Measurements from ENCODE around the gene TMEM242. TPM values are rescaled to one million over a fixed set of nuclear protein-coding genes. Genes with fewer than 3 reads are reported as not detected.
A peak's percentile ranks its signal among the peaks of the same experiment; 100 is the strongest.

Gene TMEM242
- total and polyA plus RNA-seq, 10 of the 15 experiments (the other 5 are each of a cell fraction or from before 2014, with no cell fraction given) = 2.8 to 9.8 (median 5.5) TPM

DNA sequence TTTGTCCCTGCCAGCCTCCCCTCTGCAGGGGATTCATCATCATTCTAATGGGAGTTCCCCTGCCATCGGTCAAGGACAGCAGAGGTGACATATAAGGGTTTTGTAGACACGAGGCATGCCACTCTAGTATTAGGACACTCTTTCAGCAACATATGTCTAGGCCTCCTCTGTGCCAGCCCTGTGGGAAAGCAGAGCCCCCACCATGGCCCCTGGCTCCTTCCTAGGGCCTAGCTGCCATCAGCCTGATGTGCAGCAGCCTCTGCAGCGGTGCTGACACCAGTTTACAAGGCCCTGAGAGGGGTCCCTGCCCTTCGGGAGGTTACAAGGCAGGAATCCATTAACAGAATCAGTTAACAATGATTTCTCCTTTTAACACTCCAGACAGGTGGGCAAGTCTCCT lies 32.5 kb downstream of the TMEM242 start:
- CTCF ChIA-PET = no interaction called here
- no peak overlapping the region for H2AFZ ChIP-seq (ENCODE audit: control insufficient read depth, low read depth, low read length)

More for the DNA sequence above, 32.5 kb downstream of the TMEM242 start:
- H4K20me1 ChIP-seq (ENCODE audit: control insufficient read depth, insufficient read depth) = no peaks in the 10 kb centered on the region
- 63% methylated on average over 4 of the region's 4 CpGs for WGBS (ENCODE audit: insufficient coverage, insufficient replicate concordance, low lambda C conversion rate, missing lambda C conversion rate)
- no peak overlapping the region for H3K4me2 ChIP-seq (ENCODE audit: control insufficient read depth, insufficient read depth)
- BruUV-seq (replicated peaks) = TSS peak; percentile 25
- ChIA-PET POLR2A (no interaction called here), RAD21 (ENCODE audit: unreplicated experiment) (no interaction called here), SMC1A (ENCODE audit: uncharacterized antibody, unreplicated experiment) (no interaction called here)
- H3K4me1 ChIP-seq (ENCODE audit: control insufficient read depth, insufficient read depth, low read length) = no peaks in the 10 kb centered on the region
- H3K27me3 ChIP-seq (replicated peaks in 1 of 2; ENCODE audit: control insufficient read depth in 2 of 2, insufficient read depth in 2 of 2, low read length in 1 of 2) = no peaks in the 10 kb centered on the region
- in situ Hi-C loops (cut with MboI) (no loop called here), intact Hi-C loops (cut with micrococcal nuclease; ENCODE audit: unreplicated experiment) (no loop called here)
- FAIRE-seq = no peak
- peaks cover 0 to 4% of the 10 kb centered on the region in 2 experiments; a peak in 2 of 4 replicates for H3K36me3 ChIP-seq (ENCODE audit: control insufficient read depth in 2 of 2, insufficient read depth in 2 of 2, low read length in 1 of 2)
- TF ChIP-seq, protein P1, sequence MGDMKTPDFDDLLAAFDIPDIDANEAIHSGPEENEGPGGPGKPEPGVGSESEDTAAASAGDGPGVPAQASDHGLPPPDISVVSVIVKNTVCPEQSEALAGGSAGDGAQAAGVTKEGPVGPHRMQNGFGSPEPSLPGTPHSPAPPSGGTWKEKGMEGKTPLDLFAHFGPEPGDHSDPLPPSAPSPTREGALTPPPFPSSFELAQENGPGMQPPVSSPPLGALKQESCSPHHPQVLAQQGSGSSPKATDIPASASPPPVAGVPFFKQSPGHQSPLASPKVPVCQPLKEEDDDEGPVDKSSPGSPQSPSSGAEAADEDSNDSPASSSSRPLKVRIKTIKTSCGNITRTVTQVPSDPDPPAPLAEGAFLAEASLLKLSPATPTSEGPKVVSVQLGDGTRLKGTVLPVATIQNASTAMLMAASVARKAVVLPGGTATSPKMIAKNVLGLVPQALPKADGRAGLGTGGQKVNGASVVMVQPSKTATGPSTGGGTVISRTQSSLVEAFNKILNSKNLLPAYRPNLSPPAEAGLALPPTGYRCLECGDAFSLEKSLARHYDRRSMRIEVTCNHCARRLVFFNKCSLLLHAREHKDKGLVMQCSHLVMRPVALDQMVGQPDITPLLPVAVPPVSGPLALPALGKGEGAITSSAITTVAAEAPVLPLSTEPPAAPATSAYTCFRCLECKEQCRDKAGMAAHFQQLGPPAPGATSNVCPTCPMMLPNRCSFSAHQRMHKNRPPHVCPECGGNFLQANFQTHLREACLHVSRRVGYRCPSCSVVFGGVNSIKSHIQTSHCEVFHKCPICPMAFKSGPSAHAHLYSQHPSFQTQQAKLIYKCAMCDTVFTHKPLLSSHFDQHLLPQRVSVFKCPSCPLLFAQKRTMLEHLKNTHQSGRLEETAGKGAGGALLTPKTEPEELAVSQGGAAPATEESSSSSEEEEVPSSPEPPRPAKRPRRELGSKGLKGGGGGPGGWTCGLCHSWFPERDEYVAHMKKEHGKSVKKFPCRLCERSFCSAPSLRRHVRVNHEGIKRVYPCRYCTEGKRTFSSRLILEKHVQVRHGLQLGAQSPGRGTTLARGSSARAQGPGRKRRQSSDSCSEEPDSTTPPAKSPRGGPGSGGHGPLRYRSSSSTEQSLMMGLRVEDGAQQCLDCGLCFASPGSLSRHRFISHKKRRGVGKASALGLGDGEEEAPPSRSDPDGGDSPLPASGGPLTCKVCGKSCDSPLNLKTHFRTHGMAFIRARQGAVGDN (IDR thresholded peaks at IDR 0.05) = no peak
- TF ChIP-seq, protein P2, sequence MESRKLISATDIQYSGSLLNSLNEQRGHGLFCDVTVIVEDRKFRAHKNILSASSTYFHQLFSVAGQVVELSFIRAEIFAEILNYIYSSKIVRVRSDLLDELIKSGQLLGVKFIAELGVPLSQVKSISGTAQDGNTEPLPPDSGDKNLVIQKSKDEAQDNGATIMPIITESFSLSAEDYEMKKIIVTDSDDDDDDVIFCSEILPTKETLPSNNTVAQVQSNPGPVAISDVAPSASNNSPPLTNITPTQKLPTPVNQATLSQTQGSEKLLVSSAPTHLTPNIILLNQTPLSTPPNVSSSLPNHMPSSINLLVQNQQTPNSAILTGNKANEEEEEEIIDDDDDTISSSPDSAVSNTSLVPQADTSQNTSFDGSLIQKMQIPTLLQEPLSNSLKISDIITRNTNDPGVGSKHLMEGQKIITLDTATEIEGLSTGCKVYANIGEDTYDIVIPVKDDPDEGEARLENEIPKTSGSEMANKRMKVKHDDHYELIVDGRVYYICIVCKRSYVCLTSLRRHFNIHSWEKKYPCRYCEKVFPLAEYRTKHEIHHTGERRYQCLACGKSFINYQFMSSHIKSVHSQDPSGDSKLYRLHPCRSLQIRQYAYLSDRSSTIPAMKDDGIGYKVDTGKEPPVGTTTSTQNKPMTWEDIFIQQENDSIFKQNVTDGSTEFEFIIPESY (IDR thresholded peaks at IDR 0.05) = no peak
- TF ChIP-seq MTA2 (IDR thresholded peaks at IDR 0.05; ENCODE audit: low read depth) (no peak), BHLHE40 (IDR thresholded peaks at IDR 0.05; ENCODE audit: borderline replicate concordance in 1 of 2, low read depth in 2 of 2, low read length in 1 of 2) (no peak), NBN (IDR thresholded peaks at IDR 0.05) (no peak), CBX3 (IDR thresholded peaks at IDR 0.05; ENCODE audit: borderline replicate concordance, low read depth) (no peak), ZBED1 (IDR thresholded peaks at IDR 0.05; ENCODE audit: borderline replicate concordance) (no peak), RCOR1 (conservative IDR thresholded peaks at IDR 0.05; ENCODE audit: low read depth, low read length) (no peak), EZH2 (IDR thresholded peaks at IDR 0.05; ENCODE audit: borderline replicate concordance, control insufficient read depth, low read depth, low read length) (no peak)
- TF ChIP-seq, protein P3, sequence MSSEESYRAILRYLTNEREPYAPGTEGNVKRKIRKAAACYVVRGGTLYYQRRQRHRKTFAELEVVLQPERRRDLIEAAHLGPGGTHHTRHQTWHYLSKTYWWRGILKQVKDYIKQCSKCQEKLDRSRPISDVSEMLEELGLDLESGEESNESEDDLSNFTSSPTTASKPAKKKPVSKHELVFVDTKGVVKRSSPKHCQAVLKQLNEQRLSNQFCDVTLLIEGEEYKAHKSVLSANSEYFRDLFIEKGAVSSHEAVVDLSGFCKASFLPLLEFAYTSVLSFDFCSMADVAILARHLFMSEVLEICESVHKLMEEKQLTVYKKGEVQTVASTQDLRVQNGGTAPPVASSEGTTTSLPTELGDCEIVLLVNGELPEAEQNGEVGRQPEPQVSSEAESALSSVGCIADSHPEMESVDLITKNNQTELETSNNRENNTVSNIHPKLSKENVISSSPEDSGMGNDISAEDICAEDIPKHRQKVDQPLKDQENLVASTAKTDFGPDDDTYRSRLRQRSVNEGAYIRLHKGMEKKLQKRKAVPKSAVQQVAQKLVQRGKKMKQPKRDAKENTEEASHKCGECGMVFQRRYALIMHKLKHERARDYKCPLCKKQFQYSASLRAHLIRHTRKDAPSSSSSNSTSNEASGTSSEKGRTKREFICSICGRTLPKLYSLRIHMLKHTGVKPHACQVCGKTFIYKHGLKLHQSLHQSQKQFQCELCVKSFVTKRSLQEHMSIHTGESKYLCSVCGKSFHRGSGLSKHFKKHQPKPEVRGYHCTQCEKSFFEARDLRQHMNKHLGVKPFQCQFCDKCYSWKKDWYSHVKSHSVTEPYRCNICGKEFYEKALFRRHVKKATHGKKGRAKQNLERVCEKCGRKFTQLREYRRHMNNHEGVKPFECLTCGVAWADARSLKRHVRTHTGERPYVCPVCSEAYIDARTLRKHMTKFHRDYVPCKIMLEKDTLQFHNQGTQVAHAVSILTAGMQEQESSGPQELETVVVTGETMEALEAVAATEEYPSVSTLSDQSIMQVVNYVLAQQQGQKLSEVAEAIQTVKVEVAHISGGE (CRISPR knock-in tag; IDR thresholded peaks at IDR 0.05) = no peak
- TF ChIP-seq, protein P4, sequence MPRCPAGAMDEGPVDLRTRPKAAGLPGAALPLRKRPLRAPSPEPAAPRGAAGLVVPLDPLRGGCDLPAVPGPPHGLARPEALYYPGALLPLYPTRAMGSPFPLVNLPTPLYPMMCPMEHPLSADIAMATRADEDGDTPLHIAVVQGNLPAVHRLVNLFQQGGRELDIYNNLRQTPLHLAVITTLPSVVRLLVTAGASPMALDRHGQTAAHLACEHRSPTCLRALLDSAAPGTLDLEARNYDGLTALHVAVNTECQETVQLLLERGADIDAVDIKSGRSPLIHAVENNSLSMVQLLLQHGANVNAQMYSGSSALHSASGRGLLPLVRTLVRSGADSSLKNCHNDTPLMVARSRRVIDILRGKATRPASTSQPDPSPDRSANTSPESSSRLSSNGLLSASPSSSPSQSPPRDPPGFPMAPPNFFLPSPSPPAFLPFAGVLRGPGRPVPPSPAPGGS (IDR thresholded peaks at IDR 0.05; ENCODE audit: borderline replicate concordance, insufficient read depth, low read depth, low read length, poor library complexity, severe bottlenecking) = no peak
- no peak for ATAC-seq
- H3K9ac ChIP-seq (ENCODE audit: control insufficient read depth, insufficient read depth, low read length) = no peak overlapping the region
- no peak overlapping the region for H3K4me3 ChIP-seq
- no peaks in the 10 kb centered on the region for H3K79me2 ChIP-seq (ENCODE audit: control insufficient read depth, insufficient read depth, low read length)
- H3K9me3 ChIP-seq (replicated peaks; ENCODE audit: control insufficient read depth, insufficient read depth, low read length) = no peaks in the 10 kb centered on the region
- no peak for DNase-seq (ENCODE audit: low read depth, low spot score)
- no peak overlapping the region for H3K27ac ChIP-seq (ENCODE audit: control insufficient read depth, insufficient read depth)
